K562 (cell line): ENCODE results near the gene DZIP1. TPM values are rescaled to one million over a fixed set of nuclear protein-coding genes. Genes with fewer than 3 reads are reported as not detected.

Source experiments
- ATAC-seq: fragments of 200-7000 bp; cut with Tn5 transposase; 3 replicates; pipeline ENCODE4 v1.9.1; 2020; ENCODE audit warnings: moderate library complexity
- BruUV-seq: library from RNA; stranded (reverse); fragments of 400-500 nt; replicated peaks from 2 replicates; lab custom pipeline; 2021; lab: Mats Ljungman, UMichigan
- CTCF ChIA-PET: fragments of 300-600 bp; formaldehyde crosslinking; extraction: SDS; loops from one replicate; lab custom pipeline; 2021; ENCODE audit warnings: low intra/inter-chr PET ratio; lab: Yijun Ruan, JAX
- POLR2A ChIA-PET: fragments of 300-600, 350-650 bp; sonication (Branson Sonifier 250); formaldehyde crosslinking; extraction: SDS; loops from one replicate; lab custom pipeline; 2021; ENCODE audit warnings: antibody characterized with exemption, inconsistent platforms; lab: Yijun Ruan, JAX
- DNase-seq, 4 experiments: peaks; one replicate each; pipeline versions ENCODE4 v3.0.0 to v3.0.0-alpha.2; 2011 to 2018; ENCODE audit warnings: low spot score in 3 of 4, mixed read lengths in 3 of 4; ENCODE audit errors: extremely low read depth in 1 of 4
- FAIRE-seq: peaks from 2 replicates; lab custom pipeline; 2011; peaks lifted over from hg19 to GRCh38; lab: Jason Lieb, UNC
- H2AFZ ChIP-seq: 2 replicates; pipeline ENCODE4 v1.6.0; 2011; ENCODE audit warnings: low read depth, low read length, control low read depth, inconsistent platforms
- H3K27ac ChIP-seq: fragments of 200-600 bp; 3 replicates; pipeline ENCODE4 v1.8.0; 2011; ENCODE audit warnings: low read depth, mild to moderate bottlenecking, control low read depth, inconsistent platforms, low read length, moderate library complexity, mixed read lengths; ENCODE audit errors: extremely low read depth
- H3K27me3 ChIP-seq, 2 experiments: fragments of 300-600 bp in 1 of 2; 2 replicates in 1 of 2; 3 replicates in 1 of 2; pipeline versions ENCODE4 v1.6.0 to v1.8.0; 2011; ENCODE audit warnings: inconsistent platforms in 2 of 2, low read length in 2 of 2, mild to moderate bottlenecking in 1 of 2, mixed read lengths in 1 of 2, moderate library complexity in 1 of 2; ENCODE audit not compliant: control insufficient read depth in 2 of 2, insufficient read depth in 2 of 2
- H3K36me3 ChIP-seq: fragments of 300-600 bp; 3 replicates; pipeline ENCODE4 v1.8.0; 2011; ENCODE audit warnings: mild to moderate bottlenecking, low read length, inconsistent platforms; ENCODE audit not compliant: control insufficient read depth, insufficient read depth
- H3K4me1 ChIP-seq, 2 experiments: fragments of 200-600 bp in 1 of 2; replicated peaks in 1 of 2; 2 replicates in 1 of 2; 3 replicates in 1 of 2; pipeline versions ENCODE4 v1.5.1 to v1.8.0; 2011; ENCODE audit warnings: inconsistent platforms in 2 of 2, low read length in 2 of 2, mild to moderate bottlenecking in 1 of 2, mixed read lengths in 1 of 2, moderate library complexity in 1 of 2; ENCODE audit not compliant: control insufficient read depth in 2 of 2, insufficient read depth in 2 of 2
- H3K4me2 ChIP-seq: 2 replicates; pipeline ENCODE4 v1.6.1; 2011; ENCODE audit warnings: low read length, control low read depth, inconsistent platforms, mixed read lengths; ENCODE audit not compliant: insufficient read depth
- H3K4me3 ChIP-seq: fragments of 200-600 bp; sonication (generic), shearing (Covaris generic); 2 replicates; pipeline ENCODE4 v1.5.1; 2016; ENCODE audit warnings: control low read depth, inconsistent platforms
- H3K79me2 ChIP-seq: fragments of 200-600 bp; 3 replicates; pipeline ENCODE4 v1.8.0; 2011; ENCODE audit warnings: low read length, inconsistent platforms; ENCODE audit not compliant: control insufficient read depth, insufficient read depth
- H3K9ac ChIP-seq, 2 experiments: 2 replicates each; pipeline versions ENCODE4 v1.6.0 to v1.6.1; 2011; ENCODE audit warnings: low read depth in 2 of 2, low read length in 2 of 2, control low read depth in 1 of 2, inconsistent platforms in 1 of 2, mild to moderate bottlenecking in 1 of 2, mixed read lengths in 1 of 2; ENCODE audit not compliant: insufficient read depth in 1 of 2
- H3K9me1 ChIP-seq: one replicate; pipeline ENCODE4 v1.6.0; 2011; ENCODE audit warnings: inconsistent platforms, mild to moderate bottlenecking, low read length, moderate library complexity; ENCODE audit not compliant: control insufficient read depth, insufficient read depth
- H3K9me3 ChIP-seq: replicated peaks from 2 replicates; pipeline ENCODE4 v1.5.1; 2011; ENCODE audit warnings: low read depth, low read length, inconsistent platforms; ENCODE audit not compliant: control insufficient read depth, insufficient read depth
- H4K20me1 ChIP-seq: replicated peaks from 2 replicates; pipeline ENCODE4 v1.6.1; 2011; ENCODE audit warnings: low read length, inconsistent platforms, mixed read lengths; ENCODE audit not compliant: control insufficient read depth, insufficient read depth
- CCNT2 ChIP-seq: IDR thresholded peaks from 2 replicates; pipeline ENCODE4 v1.6.1; 2011; ENCODE audit warnings: borderline replicate concordance, low read depth, mild to moderate bottlenecking, moderate library complexity, mixed read lengths, low read length; ENCODE audit not compliant: insufficient read length; ENCODE audit errors: extremely low read depth
- GABPA ChIP-seq: fragments of 200-800 bp; sonication (Bioruptor generic); conservative IDR thresholded peaks from 2 replicates; pipeline ENCODE4 v1.6.1; 2016; ENCODE audit warnings: low read depth, missing genetic modification characterization, missing compliant biosample characterization
- NFRKB ChIP-seq: fragments of 450-650 bp; IDR thresholded peaks from 2 replicates; pipeline ENCODE4 v1.6.1; 2016; ENCODE audit warnings: low read depth
- PHF21A ChIP-seq: fragments of 450-650 bp; IDR thresholded peaks from 2 replicates; pipeline ENCODE4 v1.6.1; 2017; ENCODE audit warnings: low read depth, borderline replicate concordance
- ZNF133 ChIP-seq: fragments of 250-450 bp; sonication (Bioruptor Pico); IDR thresholded peaks from 2 replicates; pipeline ENCODE4 v1.4.0; 2020; ENCODE audit warnings: mild to moderate bottlenecking
- ZNF668 ChIP-seq: fragments of 250-450 bp; sonication (Bioruptor Pico); IDR thresholded peaks from 2 replicates; pipeline ENCODE4 v1.8.0; 2022; ENCODE audit warnings: mild to moderate bottlenecking, inconsistent platforms
- WGBS: fragments of 100-300 bp; shearing (Covaris generic); methylation state at CpG from one replicate; pipeline ENCODE4 v1.1.6; 2016; ENCODE audit warnings: low coverage, mixed read lengths; ENCODE audit not compliant: insufficient coverage; ENCODE audit errors: missing lambda C conversion rate; 5-methylcytosine and 5-hydroxymethylcytosine counted together
- in situ Hi-C: fragments of 300-500 bp; cut with MboI; formaldehyde crosslinking; loops from 4 replicates; pipeline ENCODE4 v1.15.0; 2018; ENCODE audit warnings: inconsistent platforms, mixed read lengths
- intact Hi-C: fragments of 100-400 bp; cut with micrococcal nuclease; formaldehyde crosslinking; loops from 2 replicates; pipeline ENCODE4 v1.14.2; 2022
- polyA plus RNA-seq, 8 experiments: library from polyadenylated mRNA; depleted of rRNA in 4 of 8; stranded (reverse) in 5 of 8; unstranded in 3 of 8; fragments of >200 nt; fragmentation: Nextera tagmentation in 2 of 8; fragmentation: Illumina TruSeq in 1 of 8; extraction: Ambion mirVana in 2 of 8; extraction: Trizol in 1 of 8; gene quantifications; 2 replicates each; pipeline versions ENCODE4 v1.2.1 to v1.2.3, GENCODE V29; 2011 to 2014; ENCODE audit warnings: inconsistent platforms in 1 of 8, missing spikeins in 1 of 8
- total RNA-seq, 7 experiments: library from RNA; depleted of rRNA in 6 of 7; stranded (reverse); fragments of >200 nt in 6 of 7; fragmentation: Illumina TruSeq in 2 of 7; extraction: Trizol in 2 of 7; gene quantifications; 2 replicates each; pipeline versions ENCODE4 v1.2.1 to v1.2.3, GENCODE V29; 2011 to 2021; ENCODE audit warnings: low replicate concordance in 1 of 7

DZIP1 gene
- total and polyA plus RNA-seq, 9 of the 15 experiments (the other 6 are each of a cell fraction or from before 2014, with no cell fraction given), result 0.07 TPM; not detected in 8

DNA sequence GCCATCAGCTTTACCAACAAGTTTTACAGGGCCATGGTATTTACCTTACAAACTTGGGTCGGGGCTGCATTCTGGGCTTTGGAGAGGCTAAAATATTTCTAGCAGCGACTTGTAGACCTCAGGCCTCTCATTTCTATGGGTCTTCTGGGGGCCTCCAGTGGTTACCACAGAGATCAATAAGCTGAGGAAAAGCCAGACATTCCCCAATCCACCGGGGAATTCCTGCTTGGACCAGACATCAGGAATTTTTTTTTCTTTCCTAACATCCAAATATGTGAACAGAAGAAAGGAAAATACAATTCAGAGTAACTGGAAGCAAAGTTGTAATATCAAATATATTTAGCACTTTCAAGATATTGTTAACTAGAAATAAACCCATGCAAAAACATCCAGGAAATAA, 1.5 kb downstream of the DZIP1 start (continued):
- TF ChIP-seq CCNT2, result no peak

- Histone ChIP-seq H3K9ac (no peak overlapping the region), H2AFZ (no peak overlapping the region), H3K9me3 (no peaks in the 10 kb centered on the region), H3K9me1 (no peaks in the 10 kb centered on the region), H3K27ac (no peak overlapping the region), H3K27me3 (peaks cover 13 to 20% of the 10 kb centered on the region in 2 experiments), H3K4me1 (peaks cover 0 to 17% of the 10 kb centered on the region in 2 experiments; a peak in 2 of 5 replicates), H3K79me2 (no peaks in the 10 kb centered on the region), H3K4me3 (no peak overlapping the region), H4K20me1 (no peaks in the 10 kb centered on the region), H3K4me2 (no peak overlapping the region), H3K36me3 (no peaks in the 10 kb centered on the region)
- ATAC-seq (peak; percentile 21; the same call in 2 of the 3 replicates), FAIRE-seq (no peak), DNase-seq (no peak)
- intact Hi-C loops (no loop called here), in situ Hi-C loops (no loop called here)
- POLR2A ChIA-PET, result interaction anchor here (0.8 kb wide), 1 partner anchor 228 kb away, joined by 3 read pairs; no protein-coding TSS in a partner anchor
- WGBS, result 33% methylated on average over 19 of the region's 35 CpGs
- TF ChIP-seq ZNF668 (CRISPR knock-in tag) (no peak), PHF21A (no peak), NFRKB (no peak), GABPA (no peak), ZNF133 (no peak)
- CTCF ChIA-PET, result no interaction called here
- BruUV-seq, result no TSS peak
Observed at GRCh38 chr13:95642028-95642621, 2.4 kb downstream of the DZIP1 start.
